Measurements from ENCODE around the gene IL11. TPM values are rescaled to one million over a fixed set of nuclear protein-coding genes. Genes with fewer than 3 reads are reported as not detected.

The IL11 gene
- total RNA-seq, 2 experiments from 2014 or later, result 0.26 to 0.34 TPM

DNA sequence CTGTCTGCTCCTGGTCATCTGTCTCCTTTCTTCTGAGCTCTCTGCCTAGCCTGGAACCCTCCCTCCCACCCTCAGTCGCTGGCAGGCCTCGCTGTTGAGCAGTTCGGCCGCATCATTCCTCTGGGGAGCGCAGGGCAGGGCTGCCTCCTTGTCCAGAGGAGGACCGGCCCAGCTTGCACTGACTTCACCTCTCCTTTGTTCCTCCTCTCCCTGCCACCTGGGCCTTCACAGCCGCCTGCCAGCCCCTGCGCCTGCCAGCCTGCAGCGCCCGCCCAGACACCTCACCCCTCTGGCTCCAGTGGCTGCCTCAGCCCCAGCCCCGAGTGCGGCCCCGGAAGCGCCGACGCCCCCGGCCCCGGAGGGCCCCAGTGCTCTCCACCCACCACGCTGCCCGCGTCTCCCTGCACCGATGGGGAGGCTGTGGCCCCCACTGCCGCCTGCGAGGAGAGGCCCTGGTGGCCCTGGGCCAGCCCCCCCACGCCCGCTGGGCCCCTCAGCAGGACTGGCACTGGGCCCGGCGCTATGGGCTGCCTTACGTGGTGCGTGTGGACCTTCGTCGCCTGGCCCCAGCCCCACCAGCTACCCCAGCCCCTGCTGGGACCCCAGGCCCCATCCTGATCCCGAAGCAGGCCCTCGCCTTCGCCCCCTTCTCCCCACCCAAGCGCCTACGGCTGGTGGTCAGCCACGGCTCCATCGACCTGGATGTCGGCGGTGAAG lies 23.4 kb downstream of the IL11 start:
- no peak for DNase-seq
- H3K4me3 Mint-ChIP-seq, result no peak overlapping the region
- H3K27me3 Mint-ChIP-seq (ENCODE audit: low read depth), result peaks cover 10% of the 10 kb centered on the region
- CTCF ChIA-PET, result interaction anchor here (1.5 kb wide), 1 partner anchor 45 kb away, joined by 3 read pairs; no protein-coding TSS in a partner anchor
- H3K27ac Mint-ChIP-seq, result no peak overlapping the region
- H3K4me1 Mint-ChIP-seq (ENCODE audit: low read depth), result peaks cover 16% of the 10 kb centered on the region
- POLR2A ChIA-PET, result interaction anchor here (0.8 to 1.6 kb wide), 4 partner anchors 8 to 87 kb away, joined by 4 to 6 read pairs (median 4); no protein-coding TSS in a partner anchor
- ATAC-seq, result no peak
- peaks cover 7% of the 10 kb centered on the region for H3K36me3 Mint-ChIP-seq (ENCODE audit: low read depth)
- H3K9me3 Mint-ChIP-seq (ENCODE audit: insufficient read depth), result no peaks in the 10 kb centered on the region

- no peak for ATAC-seq
- Mint-ChIP-seq H3K4me1 (ENCODE audit: low read depth) (peaks cover 13% of the 10 kb centered on the region), H3K4me3 (no peak overlapping the region), H3K27ac (no peak overlapping the region), H3K27me3 (ENCODE audit: low read depth) (peaks cover 2% of the 10 kb centered on the region), H3K36me3 (ENCODE audit: low read depth) (peaks cover 8% of the 10 kb centered on the region), H3K9me3 (ENCODE audit: insufficient read depth) (no peaks in the 10 kb centered on the region)
- CTCF ChIA-PET, result interaction anchor here (1.5 kb wide), 1 partner anchor 45 kb away, joined by 3 read pairs; no protein-coding TSS in a partner anchor
- POLR2A ChIA-PET, result interaction anchor here (1.3 to 1.4 kb wide), 2 partner anchors 37 to 44 kb away, joined by 4 to 5 read pairs; no protein-coding TSS in a partner anchor
- DNase-seq, result no peak
Measured at GRCh38 chr19:55345818-55346724, 24.2 kb downstream of the IL11 start.

- no peak for DNase-seq
- POLR2A ChIA-PET, result no interaction called here
- no peak for ATAC-seq
- no peak overlapping the region for H3K4me3 Mint-ChIP-seq
- no peak overlapping the region for H3K27ac Mint-ChIP-seq
- CTCF ChIA-PET, result interaction anchor here (1.5 kb wide), 1 partner anchor 44 kb away, joined by 3 read pairs; no protein-coding TSS in a partner anchor
- H3K4me1 Mint-ChIP-seq (ENCODE audit: low read depth), result peaks cover 8% of the 10 kb centered on the region
- no peaks in the 10 kb centered on the region for H3K9me3 Mint-ChIP-seq (ENCODE audit: insufficient read depth)
- H3K27me3 Mint-ChIP-seq (ENCODE audit: low read depth), result no peaks in the 10 kb centered on the region
- peaks cover 8% of the 10 kb centered on the region for H3K36me3 Mint-ChIP-seq (ENCODE audit: low read depth)
Measured at GRCh38 chr19:55345101-55345817, 25.0 kb downstream of the IL11 start.

GRCh38 chr19:55344444-55344843 lies 25.8 kb downstream of the IL11 start:
- peaks cover 10% of the 10 kb centered on the region for H3K36me3 Mint-ChIP-seq (ENCODE audit: low read depth)
- H3K9me3 Mint-ChIP-seq (ENCODE audit: insufficient read depth), result no peaks in the 10 kb centered on the region
- POLR2A ChIA-PET, result no interaction called here
- DNase-seq, result no peak
- ATAC-seq, result no peak
- CTCF ChIA-PET, result no interaction called here
- no peak overlapping the region for H3K27ac Mint-ChIP-seq
- H3K27me3 Mint-ChIP-seq (ENCODE audit: low read depth), result no peaks in the 10 kb centered on the region
- no peak overlapping the region for H3K4me3 Mint-ChIP-seq
- H3K4me1 Mint-ChIP-seq (ENCODE audit: low read depth), result peaks cover 8% of the 10 kb centered on the region

DNA sequence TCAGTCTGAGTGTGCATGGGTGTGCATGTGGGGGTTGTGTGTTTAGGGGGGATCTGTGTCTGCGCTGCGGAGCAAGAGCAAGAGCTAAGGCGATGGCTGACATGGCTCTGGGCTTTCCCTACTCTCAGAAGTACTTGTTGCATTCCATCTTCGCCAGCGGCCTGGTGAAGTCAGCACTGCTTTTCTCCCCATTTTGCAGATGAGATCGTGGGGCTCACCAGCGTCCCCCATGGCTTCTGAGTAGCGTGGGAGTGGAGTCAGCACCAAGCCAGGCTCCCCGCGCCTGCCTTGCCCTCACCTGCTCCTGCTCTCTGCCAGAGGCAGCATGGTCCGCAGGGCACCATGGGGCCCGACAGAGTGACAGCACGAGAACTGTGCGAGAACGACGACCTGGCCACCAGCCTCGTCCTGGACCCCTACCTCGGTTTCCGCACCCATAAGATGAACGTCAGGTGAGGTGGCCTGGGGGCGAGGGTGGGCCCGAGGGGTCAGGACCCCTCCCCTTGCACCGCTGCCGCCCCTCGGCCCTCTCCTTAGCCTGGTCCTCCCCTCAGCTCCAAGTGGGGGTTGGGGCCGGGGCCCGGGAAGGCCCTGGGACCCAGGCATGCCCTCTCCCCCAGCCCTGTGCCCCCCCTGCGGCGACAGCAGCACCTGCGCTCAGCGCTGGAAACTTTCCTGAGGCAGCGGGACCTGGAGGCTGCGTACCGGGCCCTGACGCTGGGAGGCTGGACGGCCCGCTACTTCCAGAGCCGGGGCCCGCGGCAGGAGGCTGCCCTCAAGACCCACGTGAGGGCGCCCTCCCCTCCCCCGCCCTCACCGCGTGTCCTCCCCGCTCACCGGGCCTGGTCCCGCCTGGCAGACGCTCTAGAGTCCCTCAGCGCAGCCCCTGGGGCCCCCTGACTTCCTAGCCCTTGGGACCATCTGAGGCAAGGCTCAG lies 28.4 kb downstream of the IL11 start:
- no peak for ATAC-seq
- peak overlapping the region; percentile 40 for H3K4me3 Mint-ChIP-seq
- H3K27ac Mint-ChIP-seq, result peak overlapping the region; percentile 77
- H3K27me3 Mint-ChIP-seq (ENCODE audit: low read depth), result peaks cover 3% of the 10 kb centered on the region
- peaks cover 10% of the 10 kb centered on the region for H3K36me3 Mint-ChIP-seq (ENCODE audit: low read depth)
- no peak for DNase-seq
- no peaks in the 10 kb centered on the region for H3K9me3 Mint-ChIP-seq (ENCODE audit: insufficient read depth)
- ChIA-PET CTCF (no interaction called here), POLR2A (interaction anchor here (1.2 to 1.7 kb wide), 2 partner anchors 42 to 65 kb away, joined by 3 to 6 read pairs; partner anchors contain the start of gene TMEM238)
- peaks cover 20% of the 10 kb centered on the region for H3K4me1 Mint-ChIP-seq (ENCODE audit: low read depth)

GRCh38 chr19:55341171-55341588 lies 29.1 kb downstream of the IL11 start:
- peaks cover 10% of the 10 kb centered on the region for H3K36me3 Mint-ChIP-seq (ENCODE audit: low read depth)

DNA sequence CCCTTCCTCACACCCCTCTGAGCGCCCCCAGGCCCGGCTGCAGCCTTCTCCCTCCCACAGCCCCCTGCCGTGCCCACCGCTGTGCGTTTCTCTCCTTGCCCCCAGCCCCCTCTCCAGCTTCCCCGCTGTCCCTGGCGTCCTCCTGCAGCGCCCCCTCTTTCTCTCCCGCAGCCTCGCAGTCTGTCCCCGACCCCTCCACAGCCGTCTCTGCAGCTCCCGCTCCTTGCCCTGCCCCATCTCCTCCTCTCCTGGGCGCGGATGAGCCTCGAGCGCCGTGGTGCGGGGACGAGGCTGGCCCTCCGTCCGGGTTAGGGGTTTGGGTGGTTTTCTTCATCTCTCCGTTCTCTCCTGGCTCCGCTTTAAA lies 29.5 kb downstream of the IL11 start:
- CTCF ChIA-PET, result interaction anchor here (1.0 to 1.1 kb wide), 2 partner anchors 48 to 259 kb away, joined by 3 read pairs; partner anchors contain the start of gene FIZ1
- peak overlapping the region; percentile 91 for H3K27ac Mint-ChIP-seq

More at GRCh38 chr19:55341171-55341588, 29.1 kb downstream of the IL11 start:
- H3K4me3 Mint-ChIP-seq, result peak overlapping the region; percentile 87
- POLR2A ChIA-PET, result interaction anchor here (1.2 to 1.7 kb wide), 2 partner anchors 42 to 66 kb away, joined by 3 to 6 read pairs; partner anchors contain the start of gene TMEM238
- peak; percentile 74 for DNase-seq
- peaks cover 20% of the 10 kb centered on the region for H3K4me1 Mint-ChIP-seq (ENCODE audit: low read depth)
- CTCF ChIA-PET, result interaction anchor here (1.0 to 1.1 kb wide), 2 partner anchors 49 to 258 kb away, joined by 3 read pairs; partner anchors contain the start of gene FIZ1
- H3K27ac Mint-ChIP-seq, result peak overlapping the region; percentile 91
- no peaks in the 10 kb centered on the region for H3K9me3 Mint-ChIP-seq (ENCODE audit: insufficient read depth)
- ATAC-seq, result no peak
- H3K27me3 Mint-ChIP-seq (ENCODE audit: low read depth), result peaks cover 7% of the 10 kb centered on the region

GRCh38 chr19:55339889-55340783 lies 30.1 kb downstream of the IL11 start:
- ChIA-PET CTCF (interaction anchor here (0.7 to 2.9 kb wide), 21 partner anchors 10 to 259 kb away, joined by 3 to 46 read pairs (median 5); partner anchors contain the start of genes FIZ1, HSPBP1, PPP6R1 and TMEM238), POLR2A (interaction anchor here (0.5 to 2.1 kb wide), 21 partner anchors 9 to 137 kb away, joined by 3 to 16 read pairs (median 4); partner anchors contain the start of genes HSPBP1, PPP6R1, TMEM238 and UBE2S)
- DNase-seq, result peak; percentile 45

More for the DNA sequence above, 29.5 kb downstream of the IL11 start:
- Mint-ChIP-seq H3K4me1 (ENCODE audit: low read depth) (peaks cover 20% of the 10 kb centered on the region), H3K27me3 (ENCODE audit: low read depth) (peaks cover 9% of the 10 kb centered on the region), H3K9me3 (ENCODE audit: insufficient read depth) (no peaks in the 10 kb centered on the region), H3K4me3 (peak overlapping the region; percentile 87), H3K36me3 (ENCODE audit: low read depth) (peaks cover 10% of the 10 kb centered on the region)
- DNase-seq (peak; percentile 43), ATAC-seq (no peak)
- POLR2A ChIA-PET, result interaction anchor here (1.2 to 1.7 kb wide), 2 partner anchors 43 to 66 kb away, joined by 3 to 6 read pairs; partner anchors contain the start of gene TMEM238

DNA sequence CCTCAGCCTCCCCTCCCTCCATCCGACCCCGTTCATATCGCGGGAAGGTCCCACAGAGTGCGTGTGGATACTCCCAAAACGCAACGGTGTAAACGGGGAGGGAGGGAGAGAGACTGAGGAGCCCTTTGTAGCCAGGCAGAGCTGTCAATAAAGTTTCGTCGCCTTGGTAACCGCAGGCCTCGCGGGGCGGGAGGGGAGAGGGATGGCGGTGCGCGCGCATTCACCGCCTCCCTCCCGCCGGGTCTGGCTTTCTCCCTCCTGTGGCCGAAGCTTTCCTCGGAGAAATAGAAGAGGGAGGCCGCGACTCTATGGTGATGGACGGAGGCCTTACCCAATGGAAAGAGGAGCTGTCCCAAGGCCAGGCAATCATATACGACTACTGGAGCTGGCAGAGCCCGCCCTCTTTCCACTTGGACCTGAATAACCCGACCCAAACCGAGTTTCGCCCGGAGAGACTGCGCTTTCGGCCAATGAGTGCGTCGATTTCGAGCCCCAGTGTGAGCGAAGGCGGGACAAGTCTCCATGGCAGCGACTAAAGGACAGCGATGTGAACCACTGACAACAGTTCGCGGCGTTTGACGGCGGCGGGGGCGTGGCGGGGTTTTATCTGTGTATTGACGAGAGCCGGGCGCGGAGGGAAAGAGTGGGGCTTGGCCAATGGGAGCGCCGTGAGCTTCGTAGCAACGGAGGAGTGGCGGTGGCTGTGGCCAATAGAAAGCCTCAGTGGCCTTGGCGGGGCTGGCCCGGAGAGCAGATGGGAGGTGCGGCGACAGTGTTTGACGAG lies 31.0 kb downstream of the IL11 start, which contains the start of gene KMT5C:
Gene KMT5C, plus strand, starts transcription at position 772 of the 784 bp plus-strand sequence. CDS start 2,061 bp downstream, outside the sequence.
- peak within 1 kb of the TSS; percentile 89 for H3K4me3 Mint-ChIP-seq
- H3K27me3 Mint-ChIP-seq (ENCODE audit: low read depth), result peaks cover 9% of the 10 kb centered on the region
- ChIA-PET POLR2A (interaction anchor here (0.5 to 2.1 kb wide), 25 partner anchors 8 to 165 kb away, joined by 3 to 16 read pairs (median 4); partner anchors contain the start of genes HSPBP1, PPP6R1 and UBE2S), CTCF (interaction anchor here (0.7 to 2.9 kb wide), 21 partner anchors 9 to 287 kb away, joined by 3 to 46 read pairs (median 5); partner anchors contain the start of genes HSPBP1, PPP6R1, TMEM238 and UBE2S)
- H3K27ac Mint-ChIP-seq, result peak within 1 kb of the TSS; percentile 95
- DNase-seq (peak; percentile 100), ATAC-seq (peak; percentile 86)
- peaks cover 20% of the 10 kb centered on the region for H3K4me1 Mint-ChIP-seq (ENCODE audit: low read depth)
- no peaks in the 10 kb centered on the region for H3K9me3 Mint-ChIP-seq (ENCODE audit: insufficient read depth)
- peaks cover 10% of the 10 kb centered on the region for H3K36me3 Mint-ChIP-seq (ENCODE audit: low read depth)

More at GRCh38 chr19:55339889-55340783, 30.1 kb downstream of the IL11 start:
- no peak for ATAC-seq
- H3K9me3 Mint-ChIP-seq (ENCODE audit: insufficient read depth), result no peaks in the 10 kb centered on the region
- peaks cover 9% of the 10 kb centered on the region for H3K27me3 Mint-ChIP-seq (ENCODE audit: low read depth)
- H3K27ac Mint-ChIP-seq, result peak overlapping the region; percentile 95
- H3K4me1 Mint-ChIP-seq (ENCODE audit: low read depth), result peaks cover 20% of the 10 kb centered on the region
- peak overlapping the region; percentile 89 for H3K4me3 Mint-ChIP-seq
- peaks cover 10% of the 10 kb centered on the region for H3K36me3 Mint-ChIP-seq (ENCODE audit: low read depth)
